IPS-20b (cell line): Measurements from ENCODE around the gene TIMM29.
A peak's percentile ranks its signal among the peaks of the same experiment; 100 is the strongest.
"Not testable (repeated sequence)": the region's sequence is repeated elsewhere in the genome, so short reads cannot be mapped to it uniquely, and the experiment has no call there.

Source experiments
- H3K27ac ChIP-seq: one replicate; pipeline ENCODE4 v1.5.1; 2013; ENCODE audit warnings: low read length
- H3K27me3 ChIP-seq: 2 replicates; pipeline ENCODE4 v1.6.1; 2013; ENCODE audit warnings: mild to moderate bottlenecking, low read length, inconsistent platforms; ENCODE audit not compliant: insufficient read depth
- H3K36me3 ChIP-seq: 2 replicates; pipeline ENCODE4 v1.6.1; 2013; ENCODE audit warnings: low read depth, mild to moderate bottlenecking, inconsistent platforms, low read length, moderate library complexity; ENCODE audit not compliant: insufficient read depth
- H3K4me1 ChIP-seq: 2 replicates; pipeline ENCODE4 v1.6.1; 2013; ENCODE audit warnings: mild to moderate bottlenecking, control low read depth, inconsistent platforms, low read length, moderate library complexity; ENCODE audit not compliant: insufficient read depth
- H3K4me3 ChIP-seq: 2 replicates; pipeline ENCODE4 v1.5.1; 2013; ENCODE audit warnings: mild to moderate bottlenecking, low read length, inconsistent platforms
- H3K9ac ChIP-seq: 2 replicates; pipeline ENCODE4 v1.6.1; 2013; ENCODE audit warnings: low read depth, mild to moderate bottlenecking, inconsistent platforms, low read length, moderate library complexity
- H3K9me3 ChIP-seq: 2 replicates; pipeline ENCODE4 v1.6.1; 2013; ENCODE audit warnings: mild to moderate bottlenecking, low read depth, low read length, inconsistent platforms; ENCODE audit not compliant: insufficient read depth

TIMM29 gene

GRCh38 chr19:10924597-10924996 lies 4.0 kb upstream of the TIMM29 start:
- no peaks in the 10 kb centered on the region for H3K27me3 ChIP-seq
- H3K36me3 ChIP-seq, result peaks cover 34% of the 10 kb centered on the region
- H3K9ac ChIP-seq, result no peak overlapping the region
- H3K4me1 ChIP-seq, result 0 out of 2 replicates have a peak, but pooled peaks cover under 1% of the 10 kb centered on the region
- H3K9me3 ChIP-seq, result no peaks in the 10 kb centered on the region
- H3K4me3 ChIP-seq, result no peak overlapping the region
- H3K27ac ChIP-seq, result no peak overlapping the region

- Histone ChIP-seq H3K36me3 (peaks cover 29% of the 10 kb centered on the region), H3K27ac (no peak overlapping the region), H3K9ac (peak overlapping the region; percentile 68; the same call in 1 of the 2 replicates), H3K4me1 (peaks cover 4% of the 10 kb centered on the region; the same call in 1 of the 2 replicates), H3K27me3 (no peaks in the 10 kb centered on the region), H3K4me3 (peak overlapping the region; percentile 89), H3K9me3 (no peaks in the 10 kb centered on the region)
Observed at GRCh38 chr19:10927730-10928562, 665 bp upstream of the TIMM29 start.

GRCh38 chr19:10929402-10929794 lies 787 bp downstream of the TIMM29 start:
- peak overlapping the region; percentile 69 for H3K9ac ChIP-seq
- no peaks in the 10 kb centered on the region for H3K9me3 ChIP-seq
- no peaks in the 10 kb centered on the region for H3K27me3 ChIP-seq
- H3K4me3 ChIP-seq, result peak overlapping the region; percentile 89
- H3K36me3 ChIP-seq, result peaks cover 15% of the 10 kb centered on the region
- H3K4me1 ChIP-seq, result peaks cover 4% of the 10 kb centered on the region; the same call in 1 of the 2 replicates
- no peak overlapping the region for H3K27ac ChIP-seq

GRCh38 chr19:10935371-10936059 lies 6.9 kb downstream of the TIMM29 start:
- H3K36me3 ChIP-seq, result peaks cover 4% of the 10 kb centered on the region; the same call in 1 of the 2 replicates
- no peaks in the 10 kb centered on the region for H3K27me3 ChIP-seq
- H3K9me3 ChIP-seq, result no peaks in the 10 kb centered on the region
- H3K27ac ChIP-seq, result no peak overlapping the region
- peaks cover 3% of the 10 kb centered on the region; the same call in 1 of the 2 replicates for H3K4me1 ChIP-seq
- H3K4me3 ChIP-seq, result no peak overlapping the region
- no peak overlapping the region for H3K9ac ChIP-seq

- Histone ChIP-seq H3K27me3 (no peaks in the 10 kb centered on the region), H3K27ac (no peak overlapping the region), H3K4me1 (peaks cover 3% of the 10 kb centered on the region; the same call in 1 of the 2 replicates), H3K9ac (peak overlapping the region; percentile 30; the same call in 1 of the 2 replicates), H3K36me3 (no peaks in the 10 kb centered on the region), H3K4me3 (no peak overlapping the region), H3K9me3 (no peaks in the 10 kb centered on the region)
Observed at GRCh38 chr19:10936661-10937084, 8.1 kb downstream of the TIMM29 start.

DNA sequence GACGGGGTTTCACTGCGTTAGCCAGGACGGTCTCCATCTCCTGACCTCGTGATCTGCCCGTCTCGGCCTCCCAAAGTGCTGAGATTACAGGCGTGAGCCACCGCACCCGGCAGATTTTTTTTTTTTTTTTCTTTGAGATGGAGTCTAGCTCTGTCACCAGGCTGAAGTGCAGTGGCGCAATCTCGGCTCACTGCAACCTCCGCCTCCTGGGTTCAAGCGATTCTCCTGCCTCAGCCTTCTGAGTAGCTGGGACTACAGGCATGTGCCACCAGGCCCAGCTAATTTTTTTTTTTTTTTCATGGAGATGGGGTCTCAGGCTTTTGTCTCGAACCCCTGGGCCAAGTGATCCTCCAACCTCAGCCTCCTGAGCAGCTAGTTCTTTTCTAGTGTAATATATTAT lies 13.0 kb downstream of the TIMM29 start:
- H3K9ac ChIP-seq, H3K27me3 ChIP-seq, H3K27ac ChIP-seq, H3K9me3 ChIP-seq, H3K4me1 ChIP-seq, H3K36me3 ChIP-seq, H3K4me3 ChIP-seq: not testable (repeated sequence)

DNA sequence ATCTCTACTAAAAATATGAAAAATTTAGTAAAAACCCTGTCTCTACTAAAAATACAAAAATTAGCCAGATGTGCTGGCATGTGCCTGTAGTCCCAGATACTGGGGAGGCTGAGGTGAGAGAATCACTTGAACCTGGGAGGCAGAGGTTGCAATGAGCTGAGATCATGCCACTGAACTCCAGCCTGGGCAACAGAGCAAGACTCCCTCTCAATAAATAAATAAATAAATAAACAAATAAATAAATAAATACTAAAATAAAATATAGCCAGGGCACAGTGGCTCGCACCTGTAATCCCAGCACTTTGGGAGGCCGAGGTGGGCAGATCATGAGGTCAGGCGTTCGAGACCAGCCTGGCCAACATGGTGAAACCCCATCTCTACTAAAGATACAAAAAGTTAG lies 14.8 kb downstream of the TIMM29 start:
- H3K4me3 ChIP-seq, result not testable (repeated sequence)

GRCh38 chr19:10945264-10945663 lies 16.7 kb downstream of the TIMM29 start:
- Histone ChIP-seq H3K9ac (no peak overlapping the region), H3K4me3 (no peak overlapping the region), H3K9me3 (no peaks in the 10 kb centered on the region), H3K36me3 (no peaks in the 10 kb centered on the region), H3K27ac (no peak overlapping the region), H3K4me1 (no peaks in the 10 kb centered on the region), H3K27me3 (no peaks in the 10 kb centered on the region)

More for the DNA sequence above, 14.8 kb downstream of the TIMM29 start:
- not testable (repeated sequence) for H3K4me1 ChIP-seq, H3K27me3 ChIP-seq, H3K36me3 ChIP-seq, H3K9ac ChIP-seq, H3K9me3 ChIP-seq, H3K27ac ChIP-seq

GRCh38 chr19:10946958-10947657 lies 18.5 kb downstream of the TIMM29 start:
- no peak overlapping the region for H3K9ac ChIP-seq
- H3K36me3 ChIP-seq, result no peaks in the 10 kb centered on the region
- H3K9me3 ChIP-seq, result no peaks in the 10 kb centered on the region
- H3K4me3 ChIP-seq, result no peak overlapping the region
- H3K27ac ChIP-seq, result no peak overlapping the region
- H3K4me1 ChIP-seq, result no peaks in the 10 kb centered on the region
- H3K27me3 ChIP-seq, result no peaks in the 10 kb centered on the region

DNA sequence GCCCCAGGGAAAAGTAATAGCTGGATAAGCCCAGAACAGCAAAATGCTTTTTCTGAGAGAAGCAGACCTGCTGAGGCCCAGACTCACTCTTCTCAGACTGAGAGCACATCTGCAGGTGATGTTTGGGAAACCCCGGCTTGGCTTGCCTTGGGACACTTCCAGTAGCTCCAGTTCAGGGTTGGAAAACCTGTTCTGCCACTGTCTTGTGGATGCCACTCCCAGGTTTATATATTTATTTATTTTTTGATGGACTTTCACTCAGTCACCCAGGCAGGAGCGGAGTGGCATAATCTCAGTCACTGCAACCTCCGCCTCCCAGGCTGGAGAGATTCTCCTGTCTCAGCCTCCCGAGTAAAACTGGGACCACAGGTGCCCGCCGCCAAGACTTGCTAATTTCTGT lies 24.2 kb downstream of the TIMM29 start:
- no peaks in the 10 kb centered on the region for H3K27me3 ChIP-seq
- H3K9ac ChIP-seq, result no peak overlapping the region
- no peaks in the 10 kb centered on the region for H3K36me3 ChIP-seq
- H3K9me3 ChIP-seq, result no peaks in the 10 kb centered on the region
- no peak overlapping the region for H3K27ac ChIP-seq
- no peak overlapping the region for H3K4me3 ChIP-seq
- H3K4me1 ChIP-seq, result no peaks in the 10 kb centered on the region

DNA sequence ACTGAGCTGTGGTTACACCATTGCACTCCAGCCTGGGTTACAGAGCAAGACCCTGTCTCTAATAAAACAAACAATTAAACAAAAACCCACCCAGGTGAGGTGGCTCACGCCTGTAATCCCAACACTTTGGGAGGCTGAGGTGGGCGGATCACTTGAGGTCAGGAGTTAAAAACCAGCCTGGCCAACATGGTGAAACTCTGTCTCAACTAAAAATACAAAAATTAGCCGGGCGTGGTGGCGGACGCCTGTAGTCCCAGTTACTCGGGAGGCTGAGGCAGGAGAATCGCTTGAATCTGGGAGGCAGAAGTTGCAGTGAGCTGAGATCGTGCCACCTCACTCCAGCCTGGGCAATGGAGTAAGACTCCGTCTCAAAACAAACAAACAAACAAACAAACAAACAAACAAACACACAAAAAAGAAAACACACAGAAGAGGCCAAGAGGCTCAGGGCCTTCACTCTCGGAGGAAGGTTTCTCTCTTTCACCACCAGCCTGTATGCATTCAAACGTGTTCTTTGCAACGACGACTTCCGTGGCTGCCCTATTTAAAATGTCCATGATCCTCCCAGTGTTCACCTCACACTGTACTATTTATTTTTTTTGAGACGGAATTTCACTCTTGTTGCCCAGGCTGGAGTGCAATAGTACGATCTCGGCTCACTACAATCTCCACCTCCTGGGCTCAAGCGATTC lies 30.8 kb downstream of the TIMM29 start:
- Histone ChIP-seq H3K9ac (peak overlapping the region; percentile 84; the same call in 1 of the 2 replicates), H3K4me3 (peak overlapping the region; percentile 63; the same call in 1 of the 2 replicates)
- H3K27ac ChIP-seq, H3K36me3 ChIP-seq, H3K9me3 ChIP-seq, H3K4me1 ChIP-seq, H3K27me3 ChIP-seq: not testable (repeated sequence)
